Adrenal gland (tissue), 12 donors: Measurements from ENCODE around the gene MMS22L. TPM values are rescaled to one million over a fixed set of nuclear protein-coding genes. Genes with fewer than 3 reads are reported as not detected.

Source experiments
- DNase-seq, 7 donors: peaks; one replicate each; pipeline ENCODE4 v3.0.0-alpha.2; 2019 to 2020
- H3K27ac ChIP-seq, 5 donors: fragments of 200-600 bp; sonication (generic) in 4 of 5; 1 replicate in 3 of 5; 2 replicates in 2 of 5; pipeline versions ENCODE4 v1.5.1 to v1.8.0; 2016 to 2020; ENCODE audit warnings: mild to moderate bottlenecking in 1 of 5
- H3K27me3 ChIP-seq: fragments of 200-600 bp; 2 replicates; pipeline ENCODE4 v1.8.0; 2021
- H3K36me3 ChIP-seq, 2 donors: fragments of 200-600 bp; replicated peaks in 1 of 2; 1 replicate in 1 of 2; 2 replicates in 1 of 2; pipeline versions ENCODE4 v1.5.1 to v1.8.0; 2018 to 2022
- H3K4me1 ChIP-seq, 2 donors: fragments of 200-600 bp; replicated peaks in 1 of 2; 1 replicate in 1 of 2; 2 replicates in 1 of 2; pipeline versions ENCODE4 v1.5.1 to v1.8.0; 2018 to 2021
- H3K4me3 ChIP-seq, 4 donors: fragments of 200-600 bp; sonication (generic) in 3 of 4; one replicate each; pipeline ENCODE4 v1.5.1; 2016 to 2018
- H3K9me3 ChIP-seq, 3 donors: fragments of 200-600 bp; sonication (generic) in 1 of 3; replicated peaks in 1 of 3; 1 replicate in 2 of 3; 2 replicates in 1 of 3; pipeline versions ENCODE4 v1.5.1 to v1.8.0; 2016 to 2021
- CTCF ChIP-seq, 6 experiments: fragments of 450-650 bp in 4 of 6; fragments of 200-600 bp in 2 of 6; sonication (generic) in 1 of 6; IDR thresholded peaks; 1 replicate in 5 of 6; 2 replicates in 1 of 6; pipeline versions ENCODE4 v1.5.1 to v1.8.0; 2016 to 2021; ENCODE audit warnings: antibody characterized with exemption in 6 of 6, mild to moderate bottlenecking in 2 of 6, moderate library complexity in 1 of 6
- POLR2A ChIP-seq, 2 donors: fragments of 450-650 bp; IDR thresholded peaks; one replicate each; pipeline ENCODE4 v1.6.1; 2017; ENCODE audit warnings: antibody characterized with exemption in 2 of 2, mild to moderate bottlenecking in 2 of 2, moderate library complexity in 1 of 2
- WGBS, 4 donors: extraction: QIAGEN DNeasy Blood & Tissue Kit in 2 of 4; methylation state at CpG; one replicate each; pipeline versions ENCODE4 v1.1.5 to v1.1.7; 2013 to 2017; 5-methylcytosine and 5-hydroxymethylcytosine counted together
- intact Hi-C, 2 donors: fragments of 100-400 bp; cut with DNase I; formaldehyde crosslinking; loops; one replicate each; pipeline versions ENCODE4 v1.14.1 to v1.15.0; 2022 to 2023
- polyA plus RNA-seq, 3 donors: library from polyadenylated mRNA; stranded (reverse); fragments of 200-250 nt in 2 of 3; fragments of 350-450 nt in 1 of 3; fragmentation: Illumina TruSeq in 1 of 3; extraction: RNeasy Lipid Tissue Mini Kit (QIAGEN cat#74804) in 1 of 3; gene quantifications; one replicate each; pipeline ENCODE4 v1.2.3, GENCODE V29; 2013 to 2014
- total RNA-seq, 9 donors: library from RNA; depleted of rRNA in 4 of 9; stranded (reverse); fragments of >200 nt in 4 of 9; fragments of 120-200 nt in 1 of 9; fragmentation: NEBNext Ultra II Directional in 1 of 9; extraction: Animal tissue kit (Norgen Biotek cat#: 25700) in 1 of 9; gene quantifications; one replicate each; pipeline versions ENCODE4 v1.1.0 to v1.2.4, GENCODE V29; 2013 to 2023
- donor health status: healthy with polysubstance abuse.
- donor health status: Bipolar disorder and iron deficiency.
- donor health status: DM: yes; HTN: yes; CAD: no.
- donor health status: DM: no; HTN: no; CAD: no.
- donor health status: DM: no; HTN: no; CAD: no.
- donor health status: DM: yes; HTN: yes; CAD: no.

MMS22L gene
- total and polyA plus RNA-seq, 12 donors: 0.97 to 12.7 (median 5.9) TPM

GRCh38 chr6:97207383-97207782, 75.6 kb downstream of the MMS22L start:
- Histone ChIP-seq H3K4me3 (no peak overlapping the region), H3K27ac (no peak overlapping the region), H3K36me3 (no peaks in the 10 kb centered on the region), H3K27me3 (no peaks in the 10 kb centered on the region), H3K4me1 (no peaks in the 10 kb centered on the region), H3K9me3 (no peaks in the 10 kb centered on the region)
- intact Hi-C loops: no loop called here
- no peak for DNase-seq
- no peak for TF ChIP-seq POLR2A (IDR thresholded peaks at IDR 0.05)
- no peak for TF ChIP-seq CTCF (IDR thresholded peaks at IDR 0.05)

- Histone ChIP-seq H3K36me3 (no peaks in the 10 kb centered on the region), H3K9me3 (no peaks in the 10 kb centered on the region), H3K27me3 (no peaks in the 10 kb centered on the region), H3K4me1 (no peaks in the 10 kb centered on the region), H3K27ac (no peak overlapping the region), H3K4me3 (no peak overlapping the region)
- intact Hi-C loops: no loop called here
- TF ChIP-seq CTCF (IDR thresholded peaks at IDR 0.05) (no peak), POLR2A (IDR thresholded peaks at IDR 0.05) (no peak)
- DNase-seq: no peak
Observed at GRCh38 chr6:97205966-97206365, 77.0 kb downstream of the MMS22L start.

- Histone ChIP-seq H3K27me3 (no peaks in the 10 kb centered on the region), H3K4me1 (no peaks in the 10 kb centered on the region), H3K9me3 (no peaks in the 10 kb centered on the region), H3K36me3 (no peaks in the 10 kb centered on the region), H3K4me3 (no peak overlapping the region), H3K27ac (no peak overlapping the region)
- intact Hi-C loops: no loop called here
- WGBS, 4 donors: 77 to 87% (median 86%) methylated on average over 3 of the region's 3 CpGs
- no peak for TF ChIP-seq CTCF (IDR thresholded peaks at IDR 0.05)
- TF ChIP-seq POLR2A (IDR thresholded peaks at IDR 0.05): no peak
- no peak for DNase-seq
Observed at GRCh38 chr6:97203343-97203742, 79.7 kb downstream of the MMS22L start.

GRCh38 chr6:97198046-97198565, 84.9 kb downstream of the MMS22L start:
- H3K4me1 ChIP-seq: no peaks in the 10 kb centered on the region
- DNase-seq: peak in 1 of 7 donors; percentile 6
- no peaks in the 10 kb centered on the region for H3K27me3 ChIP-seq
- no peak overlapping the region for H3K27ac ChIP-seq
- TF ChIP-seq POLR2A (IDR thresholded peaks at IDR 0.05): no peak
- no peak for TF ChIP-seq CTCF (IDR thresholded peaks at IDR 0.05)
- no peaks in the 10 kb centered on the region for H3K36me3 ChIP-seq
- intact Hi-C loops: no loop called here
- 51 to 75% (median 59%) methylated on average over 3 of the region's 3 CpGs for WGBS, 4 donors
- H3K9me3 ChIP-seq: no peaks in the 10 kb centered on the region
- H3K4me3 ChIP-seq: no peak overlapping the region
